HPDE6-E6E7 (cell line): ENCODE data around the gene ALOX15B.

Source experiments
- DNase-seq: peaks from one replicate; pipeline ENCODE4 v3.0.0; 2011; ENCODE audit warnings: missing footprints; ENCODE audit errors: extremely low spot score

The ALOX15B gene

GRCh38 chr17:8038954-8039610, at the start of gene ALOX15B:
TSS of gene ALOX15B (plus strand) at chr17:8039059. CDS start at chr17:8039156, 97 bp downstream.
- no peak for DNase-seq

GRCh38 chr17:7989781-7990655, 48.8 kb upstream of the ALOX15B start:
- DNase-seq = peak; percentile 76

GRCh38 chr17:7992516-7992915, 46.3 kb upstream of the ALOX15B start:
- peak; percentile 43 for DNase-seq

- no peak for DNase-seq
Observed at GRCh38 chr17:7992924-7993323, 45.9 kb upstream of the ALOX15B start.

- DNase-seq = no peak
Observed at GRCh38 chr17:7993972-7994589, 44.8 kb upstream of the ALOX15B start.

GRCh38 chr17:7995724-7996123, 43.1 kb upstream of the ALOX15B start:
- DNase-seq = no peak

GRCh38 chr17:7997186-7997585, 41.7 kb upstream of the ALOX15B start:
- DNase-seq = no peak

GRCh38 chr17:8001976-8002720, 36.7 kb upstream of the ALOX15B start, which contains the start of gene GUCY2D:
TSS of gene GUCY2D (plus strand) at chr17:8002615. CDS start at chr17:8003048, 433 bp downstream.
- DNase-seq = no peak

GRCh38 chr17:8002721-8003593, 35.9 kb upstream of the ALOX15B start:
- no peak for DNase-seq

GRCh38 chr17:8003594-8004181, 35.2 kb upstream of the ALOX15B start:
- DNase-seq = no peak

GRCh38 chr17:8004899-8005298, 34.0 kb upstream of the ALOX15B start:
- DNase-seq = no peak

- DNase-seq = no peak
Observed at GRCh38 chr17:8005357-8005756, 33.5 kb upstream of the ALOX15B start.

- DNase-seq = no peak
Observed at GRCh38 chr17:8005967-8006730, 32.7 kb upstream of the ALOX15B start.

GRCh38 chr17:8006836-8007680, 31.8 kb upstream of the ALOX15B start:
- no peak for DNase-seq

GRCh38 chr17:8007836-8008235, 31.0 kb upstream of the ALOX15B start:
- DNase-seq = no peak

GRCh38 chr17:8012045-8012580, 26.7 kb upstream of the ALOX15B start:
- no peak for DNase-seq

GRCh38 chr17:8012996-8013640, 25.7 kb upstream of the ALOX15B start:
- no peak for DNase-seq
